Measurements from ENCODE around the gene FNIP1.
"Not testable (repeated sequence)": the region's sequence is repeated elsewhere in the genome, so short reads cannot be mapped to it uniquely, and the experiment has no call there.

FNIP1 gene

DNA sequence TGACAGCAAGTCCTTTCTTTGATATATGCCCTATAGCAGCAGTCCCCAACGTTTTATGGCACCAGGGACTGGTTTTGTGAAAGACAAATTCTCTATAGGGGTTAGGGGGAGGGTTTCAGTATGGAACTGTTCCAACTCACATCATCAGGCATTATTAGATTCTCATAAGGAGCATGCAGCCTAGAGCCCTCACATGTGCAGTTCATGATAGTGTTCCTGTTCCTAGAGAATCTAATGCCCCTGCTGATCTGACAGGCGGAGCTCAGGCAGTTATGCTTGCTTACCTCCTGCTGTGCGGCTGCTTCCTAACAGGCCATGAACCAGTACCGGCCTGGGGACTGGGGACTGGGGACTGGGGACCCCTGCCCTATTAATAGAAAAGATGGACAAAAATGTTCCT, 159.1 kb downstream of the FNIP1 start:
- no peak for DNase-seq (ENCODE audit: low read depth in 2 of 2)

DNA sequence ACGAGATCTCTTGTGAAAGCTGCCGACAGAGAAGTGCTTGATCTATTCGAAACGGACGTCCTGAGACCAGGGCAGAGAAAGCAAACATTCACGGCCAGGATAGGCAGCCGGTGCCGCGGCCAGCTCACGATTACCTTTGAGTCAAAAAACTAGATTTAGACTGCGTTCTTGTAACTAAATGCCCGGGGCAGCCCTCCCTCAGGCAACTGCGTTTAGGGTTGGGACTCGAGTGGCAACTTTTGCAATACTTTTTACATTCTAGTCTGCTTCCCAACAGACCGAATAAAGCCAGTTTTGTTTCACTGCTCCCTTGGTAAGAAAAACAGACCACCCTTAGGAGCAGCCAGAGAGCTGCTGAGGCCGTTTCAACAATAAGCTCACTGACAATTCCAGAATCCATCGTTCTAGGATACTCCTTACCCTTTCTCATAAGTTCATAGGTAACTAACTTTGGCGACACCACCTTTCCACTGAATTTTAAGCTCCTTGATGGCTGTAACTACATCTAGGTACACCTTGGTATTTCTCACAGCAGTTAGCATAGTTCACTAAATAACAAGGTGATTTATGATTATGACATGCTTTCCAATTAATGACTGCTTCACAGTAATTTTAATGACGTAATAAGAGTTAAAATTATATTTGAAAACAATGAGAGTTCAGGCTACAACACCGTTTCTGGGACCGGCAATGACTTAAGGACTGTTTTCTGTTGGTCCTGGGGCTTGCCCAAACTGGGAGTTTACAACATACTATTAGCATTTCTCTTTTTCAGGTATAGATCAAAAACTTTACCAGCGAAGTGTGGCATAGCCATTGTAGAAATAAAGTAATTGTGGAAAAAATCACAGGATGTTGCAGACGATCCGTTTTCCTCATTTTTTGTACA, 160.9 kb downstream of the FNIP1 start:
- no peak for DNase-seq (ENCODE audit: low read depth in 2 of 2)

DNA sequence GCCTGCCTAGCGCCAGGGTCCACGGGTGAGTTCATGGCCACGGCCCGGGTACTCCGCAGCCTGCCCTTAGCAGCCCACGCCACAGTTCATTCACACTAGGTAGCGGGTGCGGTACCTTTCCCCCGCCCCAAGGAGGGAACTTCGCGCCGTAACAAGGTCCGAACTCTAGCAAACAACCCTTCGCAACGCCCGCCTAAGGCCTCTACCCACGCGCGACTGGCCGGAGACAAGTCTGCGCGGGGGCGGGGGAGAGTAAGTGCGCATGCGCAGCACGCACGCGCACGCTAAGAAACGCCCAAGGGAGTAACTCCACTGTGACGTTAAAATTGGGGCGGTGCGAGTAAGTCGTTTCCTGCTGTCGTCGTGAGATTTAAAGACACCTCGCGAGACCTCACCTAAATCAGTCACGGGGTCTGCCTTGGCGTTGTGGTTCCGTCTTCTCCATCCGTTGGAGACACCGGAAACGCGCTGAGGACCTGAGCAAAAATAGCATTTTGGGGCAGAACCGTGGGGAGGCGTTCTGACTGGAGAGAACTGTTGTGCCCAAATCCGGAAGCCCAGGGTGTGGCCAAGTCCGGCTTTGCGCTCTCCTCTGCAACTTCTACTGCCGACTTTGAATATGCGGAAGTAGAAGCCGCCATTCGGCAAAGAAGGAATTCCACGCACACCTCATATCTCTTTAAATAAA, 161.7 kb downstream of the FNIP1 start, which contains the start of gene RAPGEF6:
RAPGEF6 (minus strand) TSS at position 234 of the 688 bp plus-strand sequence; CDS start at position 35, 199 bp downstream.
- peak; percentile 96 to 97 for DNase-seq (ENCODE audit: low read depth in 2 of 2)

DNA sequence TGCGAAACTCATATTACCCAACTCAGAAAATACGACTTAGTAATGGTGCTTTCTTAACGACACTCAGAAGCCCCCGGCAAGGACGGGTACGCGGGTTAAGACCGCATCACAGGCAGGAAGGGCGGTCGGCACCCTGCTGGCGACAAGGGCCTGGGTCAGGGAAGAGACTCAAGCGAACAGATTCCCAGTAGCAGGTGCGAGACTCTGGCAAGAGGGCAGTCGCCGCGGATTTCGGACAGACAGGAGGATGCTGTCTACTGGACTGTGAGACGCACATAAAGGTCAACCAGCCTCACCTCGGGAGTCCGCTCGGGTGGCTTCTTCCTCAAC, 162.2 kb downstream of the FNIP1 start:
- DNase-seq (ENCODE audit: low read depth in 2 of 2): peak; percentile 38 to 44

DNA sequence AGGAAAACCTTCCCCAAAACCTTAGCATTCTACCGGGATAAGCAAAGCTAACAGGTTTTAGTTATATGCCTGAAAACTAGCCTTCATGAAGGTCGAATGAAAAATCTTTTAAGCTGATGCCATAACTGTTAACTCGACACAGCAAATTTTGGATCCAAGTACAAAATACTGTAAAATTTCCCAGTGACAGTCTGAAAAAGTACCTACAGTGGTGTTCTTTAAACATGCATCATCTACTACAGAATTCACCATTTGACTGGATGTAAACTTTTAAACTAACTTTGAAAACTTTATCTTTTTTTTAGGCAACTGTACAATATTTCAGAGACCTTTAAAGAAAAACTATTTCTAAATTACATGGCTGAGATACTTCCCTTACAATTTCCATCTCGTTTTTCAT, 162.6 kb downstream of the FNIP1 start:
- no peak for DNase-seq (ENCODE audit: low read depth in 2 of 2)

DNA sequence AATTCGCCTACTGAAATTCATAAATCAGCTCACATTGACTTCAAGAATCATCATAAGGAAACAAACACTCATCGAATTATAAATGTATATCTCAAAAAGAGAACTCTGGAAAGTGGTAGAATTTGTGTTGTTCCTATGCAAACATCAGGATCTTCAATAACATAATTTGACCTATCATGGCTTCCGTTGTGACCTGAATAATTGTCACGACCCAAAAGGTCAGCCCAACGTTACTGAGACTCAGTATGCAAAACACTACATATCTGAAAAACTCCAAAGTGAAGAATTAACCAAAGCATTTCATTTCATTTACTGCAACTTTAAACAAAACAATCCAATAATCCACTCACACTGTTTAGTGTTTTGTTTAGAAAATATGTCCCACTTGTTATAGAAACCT, 163.0 kb downstream of the FNIP1 start:
- no peak for DNase-seq (ENCODE audit: low read depth in 2 of 2)

DNA sequence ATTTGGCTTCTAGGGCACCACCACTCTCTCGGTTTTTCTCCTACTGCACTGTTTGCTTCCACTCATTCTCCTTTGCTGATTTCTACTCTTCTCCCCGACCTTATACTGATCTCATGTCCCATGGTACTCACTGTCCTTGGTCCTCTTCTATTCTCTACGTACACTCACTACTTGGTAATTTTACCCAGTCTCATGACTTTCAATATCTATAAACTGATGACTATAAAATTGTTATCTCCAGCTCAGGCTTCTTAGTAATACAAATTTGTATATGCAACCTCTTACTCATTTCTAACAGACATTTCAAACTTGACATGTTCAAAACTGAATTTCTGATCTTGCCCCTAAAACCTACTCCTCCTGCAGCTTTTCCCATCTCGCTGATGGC, 165.9 kb downstream of the FNIP1 start:
- no peak for DNase-seq (ENCODE audit: low read depth in 2 of 2)

DNA sequence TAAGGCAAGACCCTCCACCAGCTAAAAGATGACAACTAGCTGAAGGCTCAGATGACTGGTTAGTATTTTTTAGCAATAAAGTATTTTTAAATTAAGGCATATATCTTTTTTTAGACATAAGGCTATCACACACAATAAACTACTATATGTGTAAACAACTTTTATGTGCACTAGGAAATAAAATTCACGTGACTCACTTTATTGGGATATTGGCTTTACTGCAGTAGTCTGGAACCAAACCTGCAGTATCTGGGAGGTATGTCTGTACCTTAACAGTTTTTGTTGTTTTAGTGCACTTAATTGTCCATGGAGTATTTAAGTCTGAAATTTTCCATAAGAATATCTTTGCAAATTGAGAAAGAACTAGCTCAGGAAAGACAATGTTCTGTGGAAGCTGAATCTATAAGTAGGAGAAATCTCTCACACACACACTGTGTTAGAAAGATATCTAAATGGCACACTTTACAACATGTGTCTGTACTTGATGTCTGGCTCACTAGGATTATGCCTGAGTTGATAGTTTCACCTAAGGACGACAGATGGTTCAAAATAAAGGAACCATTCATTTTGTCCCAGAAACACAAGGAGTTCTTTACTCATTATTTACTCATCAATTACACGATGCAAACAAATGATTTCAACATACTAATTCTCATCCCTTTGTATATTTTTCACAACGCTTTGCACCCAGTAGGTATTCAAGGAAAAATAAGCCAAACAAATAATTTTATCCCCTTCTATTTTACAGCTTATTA, 166.4 kb downstream of the FNIP1 start:
- DNase-seq (ENCODE audit: low read depth in 2 of 2): no peak

DNA sequence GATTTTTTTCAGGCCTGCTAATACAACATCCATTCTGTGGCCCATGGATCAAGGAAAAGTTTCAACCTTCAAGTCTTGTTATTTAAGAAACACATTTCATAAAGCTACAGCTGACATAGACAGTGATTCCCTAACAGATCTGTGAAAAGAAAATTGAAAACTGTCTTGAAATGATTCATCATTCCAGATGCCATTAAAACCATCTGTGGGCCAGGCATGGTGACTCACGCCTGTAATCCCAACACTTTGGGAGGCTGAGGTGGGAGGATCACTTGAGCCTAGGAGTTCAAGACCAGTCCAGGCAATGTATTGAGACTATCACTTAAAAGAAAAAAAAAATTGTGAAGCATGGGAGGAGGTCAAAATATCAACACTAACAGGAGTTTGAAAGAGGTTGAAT, 167.8 kb downstream of the FNIP1 start:
- DNase-seq (ENCODE audit: low read depth in 2 of 2): no peak

DNA sequence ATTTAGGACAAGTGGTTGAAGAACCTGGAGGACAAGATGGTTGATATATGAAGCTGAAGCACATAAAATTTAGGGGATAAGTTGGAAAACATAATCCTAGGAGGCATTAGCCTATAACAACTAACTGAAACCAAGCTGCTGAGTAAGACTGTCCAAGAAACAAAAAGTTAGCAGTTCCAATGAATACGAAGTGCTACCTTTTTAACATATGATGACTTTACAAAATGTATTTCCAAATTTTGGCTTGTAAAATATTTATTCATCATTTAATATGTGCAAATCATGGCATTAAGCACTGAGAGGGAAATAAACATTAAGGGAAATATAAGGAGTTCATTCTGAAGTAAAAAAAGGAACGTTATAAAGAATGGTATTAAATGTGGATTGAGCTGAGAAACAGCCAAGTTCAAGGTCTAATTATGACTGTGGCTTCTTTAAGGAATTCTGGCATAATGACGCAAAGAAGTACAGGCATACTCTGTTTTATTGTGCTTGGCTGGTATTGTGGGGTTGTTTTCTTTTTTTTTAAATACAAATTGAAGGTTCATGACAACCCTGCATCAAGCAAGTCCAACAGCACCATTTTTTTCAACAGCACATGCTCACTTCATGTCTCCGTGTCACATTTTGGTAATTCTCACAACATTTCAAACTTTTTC, 169.5 kb downstream of the FNIP1 start:
- no peak for DNase-seq (ENCODE audit: low read depth in 2 of 2)

DNA sequence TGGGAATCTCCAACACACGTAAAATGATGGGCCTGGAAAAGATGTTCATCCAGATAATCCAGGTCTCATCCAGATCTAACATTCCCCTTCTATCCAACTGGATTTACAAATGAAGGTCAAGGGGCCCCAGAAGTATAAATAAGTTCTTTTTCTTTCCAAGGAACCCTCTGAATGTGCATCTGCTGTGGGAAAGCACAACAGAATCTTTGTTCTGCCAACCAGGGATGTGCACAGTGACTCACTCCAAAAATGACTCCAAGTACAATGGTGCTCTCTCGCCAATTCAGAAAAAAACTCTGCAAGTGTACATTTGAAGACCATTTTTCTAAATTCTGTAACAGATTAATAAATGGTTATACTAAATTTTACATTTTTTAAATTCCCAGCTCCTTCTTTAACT, 174.2 kb downstream of the FNIP1 start:
- DNase-seq (ENCODE audit: low read depth in 2 of 2): no peak

DNA sequence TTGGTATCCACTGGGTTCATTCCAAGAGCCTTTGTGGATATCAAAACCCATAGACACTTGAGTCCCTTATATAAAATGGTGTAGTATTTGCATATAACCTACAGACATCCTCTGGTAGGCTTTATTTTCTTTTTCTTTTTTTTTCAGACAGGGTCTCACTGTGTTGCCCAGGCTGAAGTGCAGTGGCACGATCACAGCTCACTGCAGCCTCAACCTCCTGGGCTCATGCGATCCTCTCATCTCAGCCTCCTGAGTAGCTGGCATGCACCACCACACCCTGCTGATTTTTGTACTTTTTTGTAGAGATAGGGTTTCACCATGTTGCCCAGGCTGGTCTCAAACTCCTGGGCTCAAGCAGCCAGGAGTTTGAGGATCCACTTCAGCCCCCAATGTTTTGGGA, 175.7 kb downstream of the FNIP1 start:
- DNase-seq (ENCODE audit: low read depth in 2 of 2): not testable (repeated sequence)

DNA sequence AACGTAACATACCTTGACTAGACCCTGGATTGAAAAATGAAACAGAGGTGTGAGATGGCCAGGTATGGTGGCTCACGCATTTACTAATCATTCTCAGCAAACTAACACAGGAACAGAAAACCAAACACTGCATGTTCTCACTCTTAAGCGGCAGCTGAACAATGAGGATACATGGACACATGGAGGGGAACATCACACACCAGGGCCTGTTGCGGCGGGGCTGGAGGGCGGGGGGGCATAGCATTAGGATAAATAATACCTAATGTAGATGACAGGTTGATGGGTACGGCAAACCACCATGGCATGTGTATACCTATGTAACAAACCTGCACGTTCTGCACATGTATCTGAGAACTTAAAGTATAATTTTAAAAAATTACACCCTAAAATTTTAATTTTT, 177.7 kb downstream of the FNIP1 start:
- no peak for DNase-seq (ENCODE audit: low read depth in 2 of 2)

DNA sequence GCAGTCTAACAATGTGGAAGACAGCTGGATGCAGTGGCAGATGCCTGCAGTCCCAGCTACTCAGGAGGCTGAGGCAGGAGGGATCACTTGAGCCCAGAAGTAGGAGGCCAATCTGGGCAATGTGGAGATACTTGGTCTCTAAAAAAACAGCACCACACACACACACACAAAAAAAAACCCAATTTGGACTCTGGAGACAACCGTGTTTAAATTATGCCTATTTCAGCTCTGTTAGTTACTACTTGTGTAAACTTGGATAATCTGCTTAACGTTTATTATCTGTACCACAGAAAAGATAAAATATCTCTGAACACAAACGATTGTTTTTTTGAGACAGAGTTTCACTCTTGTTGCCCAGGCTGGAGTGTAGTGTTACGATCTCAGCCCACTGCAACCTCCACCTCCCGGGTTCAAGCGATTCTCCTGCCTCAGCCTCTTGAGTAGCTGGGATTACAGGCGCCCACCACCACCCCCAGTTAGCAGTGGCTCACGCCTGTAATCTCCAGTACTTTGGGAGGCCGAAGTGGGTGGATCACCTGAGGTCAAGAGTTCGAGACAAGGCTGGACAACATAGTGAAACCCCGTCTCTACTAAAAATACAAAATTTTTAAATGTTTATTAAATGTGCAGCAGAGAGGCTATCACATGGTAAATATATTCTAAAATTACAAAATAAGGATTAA, 179.5 kb downstream of the FNIP1 start:
- DNase-seq (ENCODE audit: low read depth in 2 of 2): no peak

DNA sequence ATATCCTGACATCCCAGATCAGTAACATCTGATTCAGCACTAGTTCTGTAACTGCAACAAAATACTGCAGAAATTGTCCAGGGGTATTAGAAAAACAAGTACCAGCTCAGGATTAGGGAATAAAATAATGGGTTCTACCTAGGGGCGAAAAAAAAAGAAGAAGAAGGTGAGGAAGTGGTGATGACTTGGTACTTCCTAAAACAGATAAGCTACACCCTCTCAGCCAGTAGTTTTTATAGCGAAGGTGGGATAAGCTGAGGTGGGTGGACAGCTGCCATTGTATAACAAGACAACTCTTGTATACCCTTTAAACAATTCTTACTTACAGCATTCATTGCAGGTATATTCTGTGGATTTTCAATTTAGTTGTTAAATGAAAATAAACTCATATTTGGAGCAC, 180.9 kb downstream of the FNIP1 start:
- DNase-seq (ENCODE audit: low read depth in 2 of 2): no peak

DNA sequence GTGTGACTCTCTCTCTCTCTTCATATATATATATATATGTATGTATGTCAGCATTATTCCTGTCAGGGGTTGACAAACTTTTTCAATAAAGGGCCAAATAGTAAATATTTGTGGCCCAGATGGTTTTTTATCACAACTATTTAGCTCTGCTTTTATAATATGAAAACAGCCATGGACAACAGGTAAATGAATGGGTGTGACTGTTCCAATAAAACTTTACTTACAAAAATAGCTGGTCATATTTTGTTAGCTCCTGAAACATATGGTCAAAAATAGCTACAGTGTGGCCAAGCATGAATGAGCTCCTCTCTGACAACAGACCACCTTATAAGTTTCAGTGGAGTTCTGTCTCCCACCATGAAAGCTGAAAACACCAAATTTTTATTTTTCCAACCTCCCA, 183.4 kb downstream of the FNIP1 start:
- no peak for DNase-seq (ENCODE audit: low read depth in 2 of 2)

DNA sequence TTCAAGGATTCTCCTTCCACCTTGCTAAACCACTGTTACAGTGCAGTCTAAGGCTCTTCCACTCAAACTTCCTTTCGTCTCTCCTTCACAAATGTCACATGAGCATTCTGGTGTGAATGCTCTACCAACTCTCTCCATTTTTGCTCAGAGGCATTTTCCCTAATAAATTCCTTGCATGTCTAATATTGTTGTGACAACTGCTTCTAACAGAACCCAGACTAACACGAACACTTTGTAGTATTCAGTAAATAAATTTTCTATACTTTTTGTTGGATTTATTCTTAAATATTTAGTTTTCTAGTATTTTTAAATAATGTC, 185.8 kb downstream of the FNIP1 start:
- DNase-seq (ENCODE audit: low read depth in 2 of 2): no peak

DNA sequence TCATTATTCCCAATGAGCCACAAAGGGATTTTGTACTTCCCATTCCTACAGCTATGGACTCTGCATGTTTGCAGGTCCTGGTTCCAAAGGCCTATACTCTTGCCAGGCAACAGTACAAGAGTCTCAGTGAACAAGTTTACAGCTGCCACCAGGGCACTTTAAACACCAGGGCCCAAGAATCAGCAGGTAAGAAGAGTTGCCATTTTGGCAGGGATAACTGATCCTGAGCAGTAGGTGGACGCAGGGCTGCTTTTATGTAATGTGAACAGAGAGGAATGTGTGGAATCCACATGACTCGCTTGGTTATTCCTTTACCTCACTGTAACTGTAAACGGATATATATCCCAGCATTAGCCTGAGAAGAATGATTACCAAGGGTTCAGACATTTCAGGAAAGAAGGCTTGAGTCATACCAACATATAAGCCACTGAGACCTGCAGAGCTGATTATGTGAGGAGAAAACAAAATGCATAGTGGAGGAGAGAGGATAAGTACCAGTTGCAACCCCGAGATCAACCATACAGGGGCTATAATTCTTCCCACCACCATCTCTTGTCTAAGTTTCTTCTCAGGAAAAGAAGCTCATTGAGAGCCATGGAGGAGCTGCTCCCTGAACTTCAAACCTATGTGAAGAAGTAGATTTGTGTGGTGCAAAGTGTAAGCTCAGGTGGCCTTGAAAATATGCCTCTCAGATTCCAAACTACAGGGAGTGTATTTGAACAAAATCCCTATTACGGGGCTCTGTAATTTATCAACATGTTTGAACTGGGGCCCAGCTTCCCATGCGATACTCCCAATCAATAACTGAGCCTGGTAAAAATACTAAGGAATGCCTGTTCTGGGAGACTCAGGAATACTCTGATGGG, 186.4 kb downstream of the FNIP1 start:
- no peak for DNase-seq (ENCODE audit: low read depth in 2 of 2)

DNA sequence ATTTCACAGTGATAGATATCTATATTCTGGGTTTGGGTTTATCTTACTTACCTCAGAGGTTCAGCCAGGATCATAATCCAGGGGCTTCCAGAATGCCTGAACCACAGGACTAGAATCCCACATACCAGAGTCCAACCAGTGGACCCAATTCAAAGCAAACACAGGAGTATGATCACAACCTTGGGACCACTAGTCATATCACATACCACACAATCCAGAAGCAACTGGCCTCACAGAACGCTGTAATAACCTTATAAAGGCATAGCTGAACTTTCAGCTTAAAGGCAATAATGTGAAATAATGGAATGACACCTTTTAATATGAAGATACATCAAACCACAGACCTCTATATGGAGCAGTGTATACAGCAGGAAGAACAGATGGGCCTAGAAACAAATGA, 187.0 kb downstream of the FNIP1 start:
- no peak for DNase-seq (ENCODE audit: low read depth in 2 of 2)

DNA sequence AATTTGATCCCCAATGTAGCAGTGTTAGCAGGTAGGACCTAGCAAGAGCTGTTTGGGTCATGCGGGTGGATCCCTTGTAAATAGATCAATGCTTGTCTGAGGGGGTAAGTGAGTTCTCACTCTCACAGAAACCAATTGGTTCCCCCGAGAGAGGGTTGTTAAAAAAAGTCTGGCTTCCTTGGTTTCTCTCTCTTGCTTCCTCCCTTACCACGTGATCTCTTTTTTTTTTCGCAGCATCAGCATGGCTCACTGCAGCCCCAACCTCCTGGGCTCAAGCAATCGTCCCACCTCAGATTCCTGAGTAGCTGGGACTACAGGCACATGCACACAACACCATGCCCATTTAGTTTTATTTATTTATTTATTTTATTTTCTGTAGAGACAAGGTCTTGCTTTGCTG, 188.2 kb downstream of the FNIP1 start:
- no peak for DNase-seq (ENCODE audit: low read depth in 2 of 2)

Data from stimulated activated CD4-positive, alpha-beta T cell treated with anti-CD3 and anti-CD28 coated beads, Interleukin-15, amount 100 ng/mL, for 48 hours (primary cell).